Measurements from ENCODE around the gene MICB. TPM values are rescaled to one million over a fixed set of nuclear protein-coding genes. Genes with fewer than 3 reads are reported as not detected.
A peak's percentile ranks its signal among the peaks of the same experiment; 100 is the strongest.

MICB gene
- polyA plus RNA-seq, 2 of the 4 experiments (the other 2 are of a cell fraction): 6.8 to 7.0 TPM

GRCh38 chr6:31525553-31525931 lies 27.6 kb downstream of the MICB start:
- ATAC-seq (no peak), DNase-seq (ENCODE audit: low read depth in 1 of 2, low spot score in 1 of 2) (no peak), FAIRE-seq (no peak)
- H3K4me2 ChIP-seq: no peak overlapping the region
- TF ChIP-seq HEYL (CRISPR knock-in tag; IDR thresholded peaks at IDR 0.05): no peak
- TF ChIP-seq FOSL2 (IDR thresholded peaks at IDR 0.05): no peak
- 0 out of 2 replicates have a peak, but pooled peaks have one; percentile 36 for TF ChIP-seq FOSL2 (CRISPR knock-in tag; IDR thresholded peaks at IDR 0.05)
- TF ChIP-seq ATOH8 (CRISPR knock-in tag; IDR thresholded peaks at IDR 0.05; ENCODE audit: low read depth): no peak
- no peaks in the 10 kb centered on the region for H3K9me3 ChIP-seq
- CTCF ChIA-PET: interaction anchor here (1.0 to 2.9 kb wide), 3 partner anchors 13 to 31 kb away, joined by 4 to 6 read pairs (median 4); no protein-coding TSS in a partner anchor
- H3K4me1 ChIP-seq: no peaks in the 10 kb centered on the region
- POLR2A ChIA-PET: interaction anchor here (0.8 kb wide), 1 partner anchor 16 kb away, joined by 3 read pairs; no protein-coding TSS in a partner anchor
- no peak overlapping the region for H3K4me3 ChIP-seq
- H3K27ac ChIP-seq: no peak overlapping the region
- 83% methylated on average over 8 of the region's 8 CpGs for WGBS (ENCODE audit: missing lambda C conversion rate)

- 60% methylated on average over 4 of the region's 4 CpGs for WGBS (ENCODE audit: missing lambda C conversion rate)
- ChIA-PET CTCF (interaction anchor here (1.4 kb wide), 1 partner anchor 33 kb away, joined by 3 read pairs; no protein-coding TSS in a partner anchor), POLR2A (no interaction called here)
- peak; percentile 20 to 21; a peak in 3 of 6 replicates for ATAC-seq
- Histone ChIP-seq H3K27ac (no peak overlapping the region), H3K4me2 (no peak overlapping the region), H3K9me3 (no peaks in the 10 kb centered on the region), H3K4me3 (no peak overlapping the region), H3K4me1 (no peaks in the 10 kb centered on the region)
- no peak for FAIRE-seq
- no peak for DNase-seq (ENCODE audit: low read depth in 1 of 2, low spot score in 1 of 2)
- TF ChIP-seq ZSCAN20 (CRISPR knock-in tag; IDR thresholded peaks at IDR 0.05) (no peak), USF2 (IDR thresholded peaks at IDR 0.05) (no peak), HEYL (CRISPR knock-in tag; IDR thresholded peaks at IDR 0.05) (no peak), E2F6 (IDR thresholded peaks at IDR 0.05; ENCODE audit: borderline replicate concordance, low read depth) (no peak), CHD2 (IDR thresholded peaks at IDR 0.05; ENCODE audit: low read length, partially characterized antibody) (no peak), NR3C1 (IDR thresholded peaks at IDR 0.05) (no peak), MAX (IDR thresholded peaks at IDR 0.05) (no peak), NPAS2 (CRISPR knock-in tag; IDR thresholded peaks at IDR 0.05; ENCODE audit: borderline replicate concordance) (no peak), KDM5A (IDR thresholded peaks at IDR 0.05) (no peak), RNF2 (IDR thresholded peaks at IDR 0.05; ENCODE audit: borderline replicate concordance, low read depth) (no peak), PHF8 (IDR thresholded peaks at IDR 0.05; ENCODE audit: borderline replicate concordance, low read depth) (no peak), MAFK (IDR thresholded peaks at IDR 0.05; ENCODE audit: partially characterized antibody) (no peak), HES2 (IDR thresholded peaks at IDR 0.05) (no peak), MAZ (IDR thresholded peaks at IDR 0.05; ENCODE audit: borderline replicate concordance, low read depth, low read length) (no peak), JUNB (IDR thresholded peaks at IDR 0.05) (no peak), CBX8 (IDR thresholded peaks at IDR 0.05) (no peak)
These were observed 28.1 kb downstream of the MICB start for GRCh38 chr6:31525932-31526591.

GRCh38 chr6:31528307-31528777 lies 30.4 kb downstream of the MICB start:
- no peak for DNase-seq (ENCODE audit: low read depth in 1 of 2, low spot score in 1 of 2)
- ChIA-PET CTCF (interaction anchor here (0.6 to 1.7 kb wide), 4 partner anchors 11 to 35 kb away, joined by 3 to 7 read pairs (median 4); no protein-coding TSS in a partner anchor), POLR2A (interaction anchor here (0.7 kb wide), 1 partner anchor 1730 kb away, joined by 13 read pairs; no protein-coding TSS in a partner anchor)
- H3K4me2 ChIP-seq: no peak overlapping the region
- no peaks in the 10 kb centered on the region for H3K4me1 ChIP-seq
- no peak overlapping the region for H3K27ac ChIP-seq
- WGBS (ENCODE audit: missing lambda C conversion rate): 91% methylated on average over 4 of the region's 4 CpGs
- no peak for FAIRE-seq
- no peak overlapping the region for H3K4me3 ChIP-seq
- peak; percentile 35 to 41 for ATAC-seq
- H3K9me3 ChIP-seq: no peaks in the 10 kb centered on the region
- TF ChIP-seq HOXA7 (CRISPR knock-in tag; IDR thresholded peaks at IDR 0.05) (no peak), ATOH8 (CRISPR knock-in tag; IDR thresholded peaks at IDR 0.05; ENCODE audit: low read depth) (no peak), KDM1A (IDR thresholded peaks at IDR 0.05; ENCODE audit: low read depth) (no peak), JUN (IDR thresholded peaks at IDR 0.05) (no peak), CHD2 (IDR thresholded peaks at IDR 0.05; ENCODE audit: low read length, partially characterized antibody) (no peak), POLR2AphosphoS2 (conservative IDR thresholded peaks at IDR 0.05; ENCODE audit: low read length) (no peak), RARB (CRISPR knock-in tag; IDR thresholded peaks at IDR 0.05) (no peak), MAZ (IDR thresholded peaks at IDR 0.05; ENCODE audit: borderline replicate concordance, low read depth, low read length) (no peak), ELK1 (IDR thresholded peaks at IDR 0.05; ENCODE audit: low read depth, low read length) (no peak), RCOR1 (IDR thresholded peaks at IDR 0.05; ENCODE audit: low read depth, low read length) (no peak), HEYL (CRISPR knock-in tag; IDR thresholded peaks at IDR 0.05) (no peak), USF2 (IDR thresholded peaks at IDR 0.05) (no peak), ZSCAN20 (CRISPR knock-in tag; IDR thresholded peaks at IDR 0.05) (no peak)

Measured in A549 (cell line).